ENCODE results near the gene RNF217.
A peak's percentile ranks its signal among the peaks of the same experiment; 100 is the strongest.
"Not testable (repeated sequence)": the region's sequence is repeated elsewhere in the genome, so short reads cannot be mapped to it uniquely, and the experiment has no call there.

The RNF217 gene, protein sequence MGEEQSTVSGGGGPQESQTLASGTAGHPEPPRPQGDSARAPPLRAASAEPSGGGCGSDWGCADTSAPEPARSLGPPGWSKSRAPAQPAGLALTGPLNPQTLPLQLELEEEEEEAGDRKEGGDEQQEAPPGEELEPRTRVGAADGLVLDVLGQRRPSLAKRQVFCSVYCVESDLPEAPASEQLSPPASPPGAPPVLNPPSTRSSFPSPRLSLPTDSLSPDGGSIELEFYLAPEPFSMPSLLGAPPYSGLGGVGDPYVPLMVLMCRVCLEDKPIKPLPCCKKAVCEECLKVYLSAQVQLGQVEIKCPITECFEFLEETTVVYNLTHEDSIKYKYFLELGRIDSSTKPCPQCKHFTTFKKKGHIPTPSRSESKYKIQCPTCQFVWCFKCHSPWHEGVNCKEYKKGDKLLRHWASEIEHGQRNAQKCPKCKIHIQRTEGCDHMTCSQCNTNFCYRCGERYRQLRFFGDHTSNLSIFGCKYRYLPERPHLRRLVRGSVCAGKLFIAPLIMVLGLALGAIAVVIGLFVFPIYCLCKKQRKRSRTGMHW

GRCh38 chr6:124961777-124962638, at the start of gene RNF217:
Gene RNF217, plus strand, starts transcription at chr6:124962437. Its CDS starts 108 bp downstream, at chr6:124962545.
- peak in 1 of 2 experiments; percentile 16 for DNase-seq

DNA sequence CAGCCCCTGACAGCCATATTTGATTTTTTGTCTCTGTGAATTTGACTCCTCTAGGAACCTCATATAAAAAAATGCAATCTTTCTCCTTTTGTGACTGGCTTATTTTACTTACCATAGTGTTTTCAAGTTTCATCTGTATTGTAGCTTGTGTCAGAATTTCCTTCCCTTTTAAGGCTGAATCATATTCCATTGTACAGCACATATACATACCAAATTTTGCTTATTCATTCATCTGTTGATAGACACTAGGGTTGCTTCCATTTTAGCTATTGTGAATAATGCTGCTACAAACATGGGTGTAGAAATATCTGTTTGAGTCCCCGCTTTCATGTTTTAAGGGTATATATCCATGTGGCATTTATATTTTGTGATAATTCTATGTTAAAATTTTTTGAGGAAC, 49.2 kb upstream of the RNF217 start:
- no peak for DNase-seq

DNA sequence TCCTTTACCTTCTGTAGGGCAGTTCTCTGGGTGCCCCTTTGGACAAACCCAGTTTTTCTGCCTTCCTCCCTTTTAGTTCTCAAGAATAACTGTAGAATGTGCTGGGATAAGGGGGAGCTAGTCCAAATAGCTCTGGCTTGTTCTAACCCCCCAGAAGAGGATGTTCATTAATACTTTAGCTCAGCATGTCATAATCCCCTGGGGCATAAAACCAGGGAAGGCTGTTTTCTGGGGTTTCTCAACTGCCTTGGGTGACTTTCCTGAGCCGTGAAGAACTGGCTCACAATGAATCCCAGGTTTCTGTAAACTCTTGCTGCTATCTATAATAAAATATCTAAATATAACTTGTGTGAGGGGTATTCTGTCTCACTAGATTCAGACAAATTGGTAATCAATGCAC, 44.5 kb upstream of the RNF217 start:
- DNase-seq: no peak

DNA sequence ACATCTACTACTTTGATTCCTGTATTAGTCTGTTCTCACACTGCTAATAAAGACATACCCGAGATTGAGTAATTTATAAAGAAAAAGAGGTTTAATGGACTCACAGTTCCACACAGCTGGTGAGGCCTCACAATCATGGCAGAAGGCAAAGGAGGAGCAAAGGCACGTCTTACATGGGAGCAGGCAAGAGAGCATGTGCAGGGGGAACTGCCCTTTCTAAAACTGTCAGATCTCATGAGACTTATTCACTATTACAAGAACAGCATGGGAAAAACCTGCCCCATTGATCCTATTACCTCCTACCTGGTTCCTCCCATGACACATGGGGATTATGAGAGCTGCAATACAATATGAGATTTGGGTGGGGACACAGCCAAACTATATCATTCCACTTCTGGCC, 42.5 kb upstream of the RNF217 start:
- DNase-seq: not testable (repeated sequence)

GRCh38 chr6:124924333-124924759, 37.9 kb upstream of the RNF217 start:
- DNase-seq: peak in 1 of 2 experiments; percentile 19

DNA sequence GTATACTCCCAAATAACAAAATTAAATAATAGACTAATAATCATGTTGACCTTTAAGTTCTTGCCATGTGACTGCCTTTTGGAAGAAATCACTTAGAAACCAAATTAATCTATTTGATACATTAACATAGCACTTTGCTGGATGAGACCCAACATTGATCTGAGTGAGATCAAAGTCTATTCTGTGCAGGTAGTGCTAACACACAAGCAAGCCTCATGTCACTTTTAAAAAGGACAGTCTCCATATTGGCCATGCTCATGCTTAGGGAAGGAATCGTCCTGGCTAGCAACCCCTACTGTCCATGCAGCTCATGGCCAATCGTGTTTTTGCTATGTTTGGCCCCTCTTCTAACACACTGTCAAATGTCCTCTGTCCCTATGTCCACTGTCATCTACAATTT, 35.8 kb upstream of the RNF217 start:
- DNase-seq: no peak

DNA sequence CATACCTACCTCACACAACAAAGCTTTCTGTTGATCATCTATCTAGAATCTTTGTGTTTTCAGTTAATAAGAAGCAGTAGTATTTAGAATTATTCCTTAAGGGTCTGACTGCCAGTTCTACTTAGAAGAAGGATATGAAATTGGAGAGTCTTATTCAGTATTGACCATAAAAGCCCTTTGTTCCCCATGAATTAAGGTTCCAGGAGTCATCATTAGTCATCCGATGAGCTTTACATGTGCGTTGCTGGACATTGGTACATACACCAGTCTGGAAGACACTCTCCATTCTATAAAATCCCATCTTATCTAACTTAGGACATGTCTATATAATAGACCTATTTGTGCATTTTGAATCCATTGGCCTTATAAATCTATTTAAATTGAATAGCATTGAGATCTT, 34.4 kb upstream of the RNF217 start:
- DNase-seq: no peak

DNA sequence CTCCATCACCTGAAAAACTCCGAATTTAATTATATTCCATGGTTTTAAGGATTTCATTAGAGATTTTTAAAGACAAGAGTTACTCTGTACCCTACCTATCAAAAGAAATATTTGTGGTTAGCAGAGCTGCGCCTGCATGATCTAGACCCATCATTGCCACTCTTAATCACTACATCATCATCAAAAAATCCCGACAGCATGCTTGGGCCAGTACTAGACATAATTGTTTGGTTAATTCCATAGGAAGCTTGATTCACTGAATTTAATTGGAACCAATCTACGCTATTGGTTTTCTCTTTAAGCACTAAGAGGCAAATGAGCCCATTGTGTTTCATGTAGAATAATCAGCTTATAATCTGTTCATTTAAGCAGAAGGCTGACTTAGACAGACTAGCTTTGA, 33.4 kb upstream of the RNF217 start:
- DNase-seq: no peak

DNA sequence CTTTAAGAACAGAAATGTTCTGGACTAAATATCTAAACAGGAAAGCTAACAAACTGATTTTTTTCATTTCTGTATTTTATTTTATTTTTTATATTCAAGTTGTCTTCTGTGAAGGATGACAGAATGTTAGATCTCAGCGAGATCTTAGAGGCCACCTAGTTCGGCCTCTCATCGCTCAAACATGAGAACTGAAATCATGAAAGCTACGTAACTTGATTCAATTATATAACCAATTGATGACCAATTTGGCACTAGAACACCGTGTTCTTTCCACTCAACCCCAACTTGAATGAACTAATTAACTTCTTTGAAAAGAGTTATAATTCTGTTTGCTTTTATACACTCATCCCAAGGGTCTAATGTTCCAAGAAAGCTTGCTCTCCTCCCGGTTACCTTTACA, 24.6 kb upstream of the RNF217 start:
- DNase-seq: no peak

GRCh38 chr6:124941259-124941658, 21.0 kb upstream of the RNF217 start:
- no peak for DNase-seq

GRCh38 chr6:124943658-124944057, 18.6 kb upstream of the RNF217 start:
- DNase-seq: no peak

DNA sequence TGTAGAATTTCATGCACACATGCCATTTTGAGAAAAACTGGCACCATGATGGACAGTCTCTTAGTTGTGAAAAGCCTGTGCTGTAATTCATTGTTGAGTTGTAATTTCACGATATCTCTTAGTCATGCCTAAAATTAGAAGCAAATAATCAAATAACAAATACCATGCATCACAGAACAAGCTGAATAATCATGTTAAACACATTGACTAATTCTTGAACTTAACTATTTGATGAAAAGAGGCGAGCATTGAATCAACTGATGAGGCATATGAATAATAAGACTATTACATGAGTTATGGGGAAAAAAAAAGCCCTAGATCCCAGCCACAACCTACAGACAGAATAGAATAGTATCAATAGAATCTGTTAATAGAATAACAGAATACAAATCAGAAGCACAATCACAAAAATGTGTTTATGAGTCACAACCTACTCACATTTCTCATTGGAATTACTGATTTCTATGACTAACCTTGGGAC, 14.2 kb upstream of the RNF217 start:
- no peak for DNase-seq

DNA sequence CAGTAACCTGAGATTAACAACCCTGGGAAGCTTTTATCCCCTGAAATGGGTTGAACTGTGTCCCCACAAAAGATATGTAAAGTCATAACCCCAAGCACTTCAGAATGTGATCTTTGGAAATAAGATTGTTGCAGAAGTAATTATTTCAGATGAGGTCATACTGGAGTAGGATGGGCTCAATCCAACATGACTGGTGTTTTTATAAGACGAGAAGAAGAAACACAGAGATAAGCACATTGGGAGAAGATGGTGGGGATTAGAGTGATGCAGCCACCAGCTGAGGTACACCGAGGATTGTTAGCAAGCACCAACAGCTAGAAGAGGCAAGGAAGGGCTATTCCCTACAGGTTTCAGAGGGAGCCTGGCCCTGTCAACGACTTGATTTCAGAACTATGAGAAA, 12.5 kb upstream of the RNF217 start:
- no peak for DNase-seq

GRCh38 chr6:124953808-124954207, 8.4 kb upstream of the RNF217 start:
- no peak for DNase-seq

- DNase-seq: no peak
Measured at GRCh38 chr6:124955108-124955856, 7.0 kb upstream of the RNF217 start.

DNA sequence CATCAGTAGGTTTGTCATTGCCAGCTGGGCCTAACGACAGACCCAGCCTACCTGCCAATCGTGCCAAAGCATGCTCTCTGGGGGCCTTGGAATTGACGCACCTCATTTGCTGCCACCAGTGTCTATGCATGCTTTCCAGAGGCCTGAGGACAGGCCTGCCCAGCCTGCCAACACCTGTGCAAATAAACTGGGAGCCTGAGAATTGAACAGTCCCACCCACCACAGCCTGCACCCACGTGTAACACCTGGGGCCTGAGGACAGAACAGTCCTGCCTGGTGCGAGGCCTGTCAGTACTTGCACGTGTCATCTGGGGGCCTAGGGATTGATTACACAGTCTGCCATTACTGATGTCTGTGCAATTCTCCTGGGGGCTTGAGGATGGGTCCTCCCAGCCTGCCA, 6.2 kb upstream of the RNF217 start:
- peak in 1 of 2 experiments; percentile 25 for DNase-seq

- no peak for DNase-seq
Measured at GRCh38 chr6:124958149-124958548, 4.1 kb upstream of the RNF217 start.

DNA sequence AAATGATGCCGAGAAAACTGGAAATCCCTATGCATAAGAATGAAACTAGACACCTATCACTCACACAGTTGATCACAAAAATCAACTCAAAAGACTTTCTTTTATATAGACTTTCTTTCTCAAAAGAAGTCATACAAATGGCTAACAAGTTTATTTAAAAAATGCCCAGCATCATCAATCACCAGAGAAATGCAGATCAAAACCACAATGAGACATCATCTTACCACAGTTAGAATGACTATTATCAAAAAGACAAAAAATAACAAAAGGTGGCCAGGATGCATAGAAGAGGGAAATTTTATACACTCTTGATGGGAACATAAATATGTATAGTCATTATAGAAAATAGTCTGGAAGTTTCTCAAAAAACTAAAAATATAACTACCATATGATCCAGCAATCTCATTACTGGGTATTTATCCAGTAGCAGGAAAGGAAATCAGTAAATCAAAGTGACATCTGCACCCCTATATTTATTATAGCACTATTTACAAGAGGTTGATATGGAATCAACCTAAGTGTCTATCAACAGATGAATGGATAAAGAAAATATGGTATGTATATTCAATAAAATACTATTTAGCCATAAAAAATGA, 3.4 kb upstream of the RNF217 start:
- DNase-seq: no peak

DNA sequence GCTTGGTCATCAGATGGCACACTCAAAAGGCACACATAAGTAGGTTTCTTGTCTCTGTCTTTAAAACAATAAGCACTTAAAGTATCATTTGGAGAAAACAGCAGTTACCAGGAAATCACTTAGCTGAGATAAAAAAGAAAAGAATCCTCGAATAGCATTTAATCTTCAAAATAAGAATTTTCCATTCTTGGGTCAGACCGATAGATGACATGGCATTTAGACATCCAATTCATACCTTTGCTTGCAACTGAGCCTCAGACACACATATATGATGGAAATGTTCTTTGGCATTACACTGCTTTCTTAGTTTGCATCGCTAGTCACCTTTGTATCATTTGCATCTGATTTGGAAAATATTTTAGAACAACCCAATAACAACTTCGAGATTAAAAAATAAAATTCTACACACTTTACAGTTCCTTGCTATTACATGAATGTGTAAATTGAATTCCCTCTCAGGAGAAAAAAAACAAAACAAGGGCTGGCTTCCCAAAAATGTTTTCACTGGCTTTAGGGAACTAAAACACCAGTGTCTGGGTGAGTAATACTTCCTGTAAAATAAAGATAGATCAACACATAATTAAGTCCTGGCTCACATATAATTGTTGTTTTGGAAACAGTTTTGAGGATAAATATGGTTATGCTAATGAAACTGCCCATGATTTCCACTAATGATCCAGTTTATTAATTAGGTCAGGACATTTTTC, 1.3 kb upstream of the RNF217 start:
- no peak for DNase-seq

DNA sequence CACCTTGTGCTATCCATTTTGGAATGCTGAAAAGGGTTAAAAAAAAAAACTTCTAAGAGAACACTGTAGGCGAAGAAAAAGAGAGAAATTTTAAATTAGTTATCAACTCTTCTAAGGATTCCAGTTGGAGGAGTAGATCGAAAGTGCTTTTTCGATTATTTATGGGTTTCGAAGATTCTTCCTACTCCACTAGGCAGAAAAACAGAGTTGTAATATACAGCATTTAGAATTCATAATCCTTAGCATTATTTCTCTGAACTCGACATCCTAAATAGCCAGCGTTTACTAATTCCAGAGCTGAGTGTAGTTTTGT, 817 bp upstream of the RNF217 start:
- no peak for DNase-seq

DNA sequence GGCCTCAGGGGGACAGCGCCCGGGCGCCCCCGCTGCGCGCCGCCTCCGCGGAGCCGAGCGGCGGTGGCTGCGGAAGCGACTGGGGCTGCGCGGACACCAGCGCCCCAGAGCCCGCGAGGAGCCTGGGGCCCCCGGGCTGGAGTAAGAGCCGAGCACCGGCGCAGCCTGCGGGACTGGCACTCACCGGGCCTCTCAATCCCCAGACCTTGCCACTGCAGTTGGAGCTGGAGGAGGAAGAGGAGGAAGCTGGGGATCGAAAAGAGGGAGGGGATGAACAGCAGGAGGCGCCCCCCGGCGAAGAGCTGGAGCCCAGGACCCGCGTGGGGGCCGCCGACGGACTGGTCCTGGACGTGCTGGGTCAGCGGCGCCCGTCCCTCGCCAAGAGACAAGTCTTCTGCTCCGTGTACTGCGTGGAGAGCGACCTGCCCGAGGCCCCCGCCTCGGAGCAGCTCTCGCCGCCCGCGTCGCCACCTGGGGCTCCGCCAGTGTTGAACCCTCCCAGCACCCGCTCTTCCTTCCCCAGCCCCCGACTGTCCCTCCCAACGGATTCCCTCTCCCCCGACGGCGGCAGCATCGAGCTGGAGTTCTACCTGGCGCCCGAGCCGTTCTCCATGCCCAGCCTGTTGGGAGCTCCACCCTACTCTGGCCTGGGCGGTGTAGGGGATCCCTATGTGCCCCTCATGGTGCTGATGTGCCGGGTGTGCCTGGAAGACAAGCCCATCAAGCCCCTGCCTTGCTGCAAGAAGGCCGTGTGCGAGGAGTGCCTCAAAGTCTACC, 590 bp downstream of the RNF217 start:
- DNase-seq: peak; percentile 12 to 33
